ENCODE measurements around the gene SHLD2.

SHLD2 gene

GRCh38 chr10:87094373-87095235 lies at the start of gene SHLD2, which contains the start of gene GLUD1:
Gene SHLD2, plus strand, starts transcription at chr10:87095206. Its CDS starts 56,149 bp downstream, at chr10:87151355.
Gene GLUD1, minus strand, starts transcription at chr10:87094843. Its CDS starts 74 bp downstream, at chr10:87094769.
- Histone ChIP-seq H2AFZ (ENCODE audit: low read length) (peak within 1 kb of the TSS; percentile 95), H3K79me2 (ENCODE audit: insufficient read depth, low read length) (peaks cover 62% of the 10 kb centered on the region), H3K9ac (ENCODE audit: low read depth, low read length, poor library complexity, severe bottlenecking) (peak within 1 kb of the TSS; percentile 77), H3K9me3 (ENCODE audit: insufficient read depth, low read depth, low read length) (no peaks in the 10 kb centered on the region), H4K20me1 (ENCODE audit: insufficient read depth, low read length, poor library complexity, severe bottlenecking) (peaks cover 42% of the 10 kb centered on the region), H3K4me1 (ENCODE audit: insufficient read depth, low read length, poor library complexity, severe bottlenecking) (peaks cover 42% of the 10 kb centered on the region), H3K36me3 (ENCODE audit: insufficient read depth, low read length) (no peaks in the 10 kb centered on the region; the same call in 1 of the 2 replicates), H3F3A (ENCODE audit: low read depth) (no peaks in the 10 kb centered on the region), H3K27me3 (ENCODE audit: insufficient read depth, low read length, poor library complexity, severe bottlenecking) (no peaks in the 10 kb centered on the region), H3K9me2 (replicated peaks; ENCODE audit: low read depth, low read length) (no peaks in the 10 kb centered on the region), H3K4me3 (ENCODE audit: low read length, poor library complexity, severe bottlenecking) (peak within 1 kb of the TSS; percentile 85), H3K4me2 (ENCODE audit: low read depth, low read length, poor library complexity, severe bottlenecking) (peak within 1 kb of the TSS; percentile 78)
- TF ChIP-seq EZH2phosphoT487 (IDR thresholded peaks at IDR 0.05; ENCODE audit: borderline replicate concordance) (no peak), CTCF (conservative IDR thresholded peaks at IDR 0.05; ENCODE audit: low read length) (no peak)

- Histone ChIP-seq H2AFZ (ENCODE audit: low read length) (no peak overlapping the region), H3K4me1 (ENCODE audit: insufficient read depth, low read length, poor library complexity, severe bottlenecking) (no peaks in the 10 kb centered on the region), H3K36me3 (ENCODE audit: insufficient read depth, low read length) (peaks cover 31% of the 10 kb centered on the region; the same call in 1 of the 2 replicates), H3K79me2 (ENCODE audit: insufficient read depth, low read length) (no peaks in the 10 kb centered on the region), H3K4me2 (ENCODE audit: low read depth, low read length, poor library complexity, severe bottlenecking) (no peak overlapping the region), H4K20me1 (ENCODE audit: insufficient read depth, low read length, poor library complexity, severe bottlenecking) (no peaks in the 10 kb centered on the region), H3K4me3 (ENCODE audit: low read length, poor library complexity, severe bottlenecking) (no peak overlapping the region), H3K9ac (ENCODE audit: low read depth, low read length, poor library complexity, severe bottlenecking) (no peak overlapping the region), H3F3A (ENCODE audit: low read depth) (no peaks in the 10 kb centered on the region), H3K9me3 (ENCODE audit: insufficient read depth, low read depth, low read length) (no peaks in the 10 kb centered on the region), H3K27me3 (ENCODE audit: insufficient read depth, low read length, poor library complexity, severe bottlenecking) (no peaks in the 10 kb centered on the region), H3K9me2 (replicated peaks; ENCODE audit: low read depth, low read length) (no peaks in the 10 kb centered on the region)
- no peak for TF ChIP-seq CTCF (conservative IDR thresholded peaks at IDR 0.05; ENCODE audit: low read length)
- no peak for TF ChIP-seq EZH2phosphoT487 (IDR thresholded peaks at IDR 0.05; ENCODE audit: borderline replicate concordance)
These were observed 49.5 kb upstream of the SHLD2 start for GRCh38 chr10:87045434-87045938.

GRCh38 chr10:87053111-87053510 lies 41.9 kb upstream of the SHLD2 start:
- Histone ChIP-seq H2AFZ (ENCODE audit: low read length) (no peak overlapping the region), H3K9me3 (ENCODE audit: insufficient read depth, low read depth, low read length) (no peaks in the 10 kb centered on the region), H3K9me2 (replicated peaks; ENCODE audit: low read depth, low read length) (no peaks in the 10 kb centered on the region), H3K4me1 (ENCODE audit: insufficient read depth, low read length, poor library complexity, severe bottlenecking) (no peaks in the 10 kb centered on the region), H3K79me2 (ENCODE audit: insufficient read depth, low read length) (no peaks in the 10 kb centered on the region), H4K20me1 (ENCODE audit: insufficient read depth, low read length, poor library complexity, severe bottlenecking) (no peaks in the 10 kb centered on the region), H3K4me3 (ENCODE audit: low read length, poor library complexity, severe bottlenecking) (no peak overlapping the region), H3K9ac (ENCODE audit: low read depth, low read length, poor library complexity, severe bottlenecking) (no peak overlapping the region), H3K27me3 (ENCODE audit: insufficient read depth, low read length, poor library complexity, severe bottlenecking) (no peaks in the 10 kb centered on the region), H3K4me2 (ENCODE audit: low read depth, low read length, poor library complexity, severe bottlenecking) (no peak overlapping the region), H3F3A (ENCODE audit: low read depth) (no peaks in the 10 kb centered on the region), H3K36me3 (ENCODE audit: insufficient read depth, low read length) (peaks cover 82% of the 10 kb centered on the region)
- TF ChIP-seq EZH2phosphoT487 (IDR thresholded peaks at IDR 0.05; ENCODE audit: borderline replicate concordance) = no peak
- no peak for TF ChIP-seq CTCF (conservative IDR thresholded peaks at IDR 0.05; ENCODE audit: low read length)
